Body of pancreas (tissue), 4 donors: ENCODE results near the gene CYB561A3. TPM values are rescaled to one million over a fixed set of nuclear protein-coding genes. Genes with fewer than 3 reads are reported as not detected.

Source experiments
- ATAC-seq: fragments of 150-250 bp; one replicate; pipeline ENCODE4 v1.9.1; 2016
- DNase-seq, 4 donors: peaks; one replicate each; pipeline ENCODE4 v3.0.0-alpha.2; 2019
- H3K27ac ChIP-seq, 4 donors: fragments of 200-600 bp; sonication (generic); 1 replicate in 3 of 4; 2 replicates in 1 of 4; pipeline versions ENCODE4 v1.5.1 to v1.6.1; 2016 to 2019; ENCODE audit warnings: mild to moderate bottlenecking in 1 of 4, mixed read lengths in 1 of 4, moderate library complexity in 1 of 4
- H3K27me3 ChIP-seq, 2 donors: fragments of 200-600 bp; sonication (generic); one replicate each; pipeline ENCODE4 v1.6.0; 2016; ENCODE audit warnings: mild to moderate bottlenecking in 1 of 2
- H3K36me3 ChIP-seq, 2 donors: fragments of 200-600 bp; sonication (generic); replicated peaks in 1 of 2; 2 replicates each; pipeline ENCODE4 v1.5.1; 2016; ENCODE audit warnings: low read depth in 2 of 2; ENCODE audit not compliant: insufficient read depth in 1 of 2
- H3K4me1 ChIP-seq: fragments of 200-600 bp; sonication (generic); one replicate; pipeline ENCODE4 v1.6.0; 2016
- H3K4me3 ChIP-seq, 2 donors: fragments of 200-600 bp; sonication (generic); 1 replicate in 1 of 2; 2 replicates in 1 of 2; pipeline ENCODE4 v1.5.1; 2016 to 2019
- H3K9me3 ChIP-seq, 3 donors: fragments of 200-600 bp; sonication (generic); 1 replicate in 2 of 3; 2 replicates in 1 of 3; pipeline ENCODE4 v1.5.1; 2016
- POLR2A ChIP-seq, 3 donors: fragments of 450-650 bp; IDR thresholded peaks; one replicate each; pipeline ENCODE4 v1.6.1; 2016; ENCODE audit warnings: antibody characterized with exemption in 3 of 3, mild to moderate bottlenecking in 2 of 3
- WGBS, 2 donors: methylation state at CpG; one replicate each; pipeline ENCODE4 v1.1.5; 2017; 5-methylcytosine and 5-hydroxymethylcytosine counted together
- intact Hi-C: fragments of 100-400 bp; cut with DNase I; formaldehyde crosslinking; loops from one replicate; pipeline ENCODE4 v1.15.1; 2023
- total RNA-seq, 2 donors: library from RNA; depleted of rRNA; stranded (reverse); fragments of >200 nt; gene quantifications; one replicate each; pipeline ENCODE4 v1.1.0, GENCODE V29; 2016
- TF ChIP-seq, protein P1 (sequence below), 7 experiments: fragments of 450-650 bp in 4 of 7; fragments of 200-600 bp in 3 of 7; sonication (generic) in 3 of 7; IDR thresholded peaks; one replicate each; pipeline ENCODE4 v1.5.1; 2016 to 2019; ENCODE audit warnings: antibody characterized with exemption in 7 of 7

CYB561A3 gene
- total RNA-seq, 2 donors from 2014 or later, result 26.5 to 31.3 TPM

DNA sequence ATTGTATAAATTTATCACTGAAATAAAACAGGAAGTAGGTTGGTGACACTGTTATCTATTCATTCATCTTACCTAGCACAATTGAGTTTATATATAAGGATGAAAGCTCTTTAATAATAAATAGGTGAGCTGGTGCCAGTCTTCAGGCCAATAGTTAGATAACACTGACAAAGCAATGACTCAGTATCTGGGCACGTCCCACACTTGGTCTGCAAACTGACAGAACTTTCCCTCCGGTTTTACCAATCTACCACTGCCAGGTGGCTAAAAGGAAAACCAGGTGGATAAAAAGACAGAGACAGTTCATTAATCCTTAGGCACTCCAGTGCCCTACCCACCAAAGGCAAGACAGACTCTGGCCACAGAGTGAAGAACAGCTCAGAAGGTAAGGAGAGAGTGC, 46.4 kb downstream of the CYB561A3 start:
- TF ChIP-seq, protein P1, sequence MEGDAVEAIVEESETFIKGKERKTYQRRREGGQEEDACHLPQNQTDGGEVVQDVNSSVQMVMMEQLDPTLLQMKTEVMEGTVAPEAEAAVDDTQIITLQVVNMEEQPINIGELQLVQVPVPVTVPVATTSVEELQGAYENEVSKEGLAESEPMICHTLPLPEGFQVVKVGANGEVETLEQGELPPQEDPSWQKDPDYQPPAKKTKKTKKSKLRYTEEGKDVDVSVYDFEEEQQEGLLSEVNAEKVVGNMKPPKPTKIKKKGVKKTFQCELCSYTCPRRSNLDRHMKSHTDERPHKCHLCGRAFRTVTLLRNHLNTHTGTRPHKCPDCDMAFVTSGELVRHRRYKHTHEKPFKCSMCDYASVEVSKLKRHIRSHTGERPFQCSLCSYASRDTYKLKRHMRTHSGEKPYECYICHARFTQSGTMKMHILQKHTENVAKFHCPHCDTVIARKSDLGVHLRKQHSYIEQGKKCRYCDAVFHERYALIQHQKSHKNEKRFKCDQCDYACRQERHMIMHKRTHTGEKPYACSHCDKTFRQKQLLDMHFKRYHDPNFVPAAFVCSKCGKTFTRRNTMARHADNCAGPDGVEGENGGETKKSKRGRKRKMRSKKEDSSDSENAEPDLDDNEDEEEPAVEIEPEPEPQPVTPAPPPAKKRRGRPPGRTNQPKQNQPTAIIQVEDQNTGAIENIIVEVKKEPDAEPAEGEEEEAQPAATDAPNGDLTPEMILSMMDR (IDR thresholded peaks at IDR 0.05), result no peak
- no peak for TF ChIP-seq POLR2A (IDR thresholded peaks at IDR 0.05)
- WGBS, 2 donors, result 31 to 51% methylated on average over 2 of the region's 2 CpGs
- DNase-seq (no peak), ATAC-seq (no peak)
- H3K4me1 ChIP-seq, result no peaks in the 10 kb centered on the region
- no peaks in the 10 kb centered on the region for H3K27me3 ChIP-seq
- intact Hi-C loops, result no loop called here
- H3K9me3 ChIP-seq, result no peaks in the 10 kb centered on the region
- no peak overlapping the region for H3K4me3 ChIP-seq
- peaks cover 28 to 47% of the 10 kb centered on the region in 2 donors for H3K36me3 ChIP-seq
- no peak overlapping the region for H3K27ac ChIP-seq

DNA sequence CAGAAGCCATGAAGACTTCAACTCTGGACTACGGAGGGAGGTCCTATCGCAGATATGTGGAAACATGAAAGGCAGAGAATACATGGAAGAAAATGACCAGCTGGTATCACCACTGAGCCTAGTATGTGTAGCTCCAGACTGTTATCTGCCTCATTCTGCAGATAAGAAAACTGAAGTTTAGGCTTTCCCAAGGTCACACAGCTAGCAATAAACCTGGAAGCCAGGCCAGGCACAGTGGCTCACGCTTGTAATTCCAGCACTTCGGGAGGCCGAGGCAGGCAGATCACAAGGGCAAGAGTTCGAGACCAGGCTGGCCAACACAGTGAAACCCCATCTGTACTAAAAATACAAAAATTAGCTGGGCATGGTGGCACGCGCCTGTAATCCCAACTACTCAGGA, 50.9 kb downstream of the CYB561A3 start:
- 57 to 73% methylated on average over 8 of the region's 8 CpGs for WGBS, 2 donors
- H3K4me1 ChIP-seq, result no peaks in the 10 kb centered on the region
- H3K27ac ChIP-seq, result no peak overlapping the region
- no peaks in the 10 kb centered on the region for H3K27me3 ChIP-seq
- intact Hi-C loops, result no loop called here
- DNase-seq, result no peak
- no peak for ATAC-seq
- TF ChIP-seq, protein P1 (IDR thresholded peaks at IDR 0.05), result no peak
- no peak for TF ChIP-seq POLR2A (IDR thresholded peaks at IDR 0.05)
- no peak overlapping the region for H3K4me3 ChIP-seq
- peaks cover 24 to 68% of the 10 kb centered on the region in 2 donors for H3K36me3 ChIP-seq
- H3K9me3 ChIP-seq, result no peaks in the 10 kb centered on the region

DNA sequence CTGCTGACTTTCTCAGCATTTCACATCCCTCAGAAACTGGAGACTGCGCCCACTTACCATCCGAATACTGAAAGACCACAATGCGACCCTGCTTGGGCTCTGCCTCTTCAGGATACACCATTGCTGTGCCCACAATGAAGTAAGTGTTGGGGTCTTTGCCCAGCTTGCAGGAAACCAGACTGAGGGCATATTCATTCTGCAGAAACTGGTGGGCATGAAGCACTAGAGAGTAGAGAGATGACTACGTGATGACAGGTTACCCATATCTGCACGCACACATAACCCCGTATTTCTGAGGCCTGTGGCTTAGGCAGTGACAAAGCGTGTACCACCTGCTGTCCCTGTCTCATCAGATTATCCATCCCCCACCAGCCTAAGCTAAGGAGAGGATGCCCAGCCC, 51.9 kb downstream of the CYB561A3 start:
- no peak for ATAC-seq

DNA sequence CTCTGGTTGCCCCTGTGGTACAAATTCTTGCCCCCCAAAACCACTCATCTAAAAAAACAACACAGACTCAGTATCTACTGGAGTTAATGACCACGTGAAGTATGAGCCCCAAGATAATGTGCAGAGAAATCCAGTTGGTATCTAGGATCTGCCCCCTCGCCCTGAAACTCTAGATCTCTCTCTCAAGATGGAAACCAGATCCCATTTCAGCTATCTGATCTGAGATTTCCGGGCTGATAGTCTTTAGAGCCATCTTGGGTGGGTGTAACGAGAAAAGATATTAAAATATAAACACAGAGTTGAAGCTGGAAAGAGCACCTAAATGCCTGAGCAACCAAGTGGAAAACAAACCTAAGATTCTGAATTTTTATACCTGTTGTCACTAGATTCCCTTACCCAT, 52.5 kb downstream of the CYB561A3 start:
- Histone ChIP-seq H3K27ac (no peak overlapping the region), H3K4me1 (no peaks in the 10 kb centered on the region), H3K36me3 (peaks cover 28 to 67% of the 10 kb centered on the region in 2 donors), H3K9me3 (no peaks in the 10 kb centered on the region), H3K27me3 (no peaks in the 10 kb centered on the region), H3K4me3 (no peak overlapping the region)
- DNase-seq (no peak), ATAC-seq (no peak)
- WGBS, 2 donors, result 91 to 92% methylated on average over 4 of the region's 4 CpGs
- intact Hi-C loops, result no loop called here
- TF ChIP-seq POLR2A (IDR thresholded peaks at IDR 0.05), result no peak
- TF ChIP-seq, protein P1 (IDR thresholded peaks at IDR 0.05), result no peak

More for the DNA sequence above, 51.9 kb downstream of the CYB561A3 start:
- Histone ChIP-seq H3K27ac (no peak overlapping the region), H3K27me3 (no peaks in the 10 kb centered on the region), H3K36me3 (peaks cover 28 to 71% of the 10 kb centered on the region in 2 donors), H3K4me1 (no peaks in the 10 kb centered on the region), H3K4me3 (no peak overlapping the region), H3K9me3 (no peaks in the 10 kb centered on the region)
- WGBS, 2 donors, result 93 to 96% methylated on average over 7 of the region's 7 CpGs
- DNase-seq, result no peak
- intact Hi-C loops, result no loop called here
- TF ChIP-seq, protein P1 (IDR thresholded peaks at IDR 0.05), result no peak

DNA sequence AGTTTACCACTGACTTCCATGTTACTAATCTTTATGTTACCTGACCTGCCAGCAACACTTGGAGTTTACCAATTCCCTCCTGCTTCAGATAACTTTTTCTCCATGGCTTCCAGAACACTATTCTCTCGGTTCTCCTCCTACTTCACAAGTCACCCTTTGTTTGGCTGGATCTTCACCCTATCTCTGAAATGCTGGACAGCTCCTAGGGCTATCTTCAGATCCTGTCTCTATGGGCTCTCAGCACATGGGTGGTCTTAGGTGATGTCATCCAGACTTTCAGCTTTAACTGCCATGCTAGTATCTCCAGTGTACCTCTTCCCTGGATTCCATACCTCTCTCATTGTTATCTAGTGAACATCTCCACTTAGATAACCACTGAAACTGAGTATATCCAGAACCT, 54.3 kb downstream of the CYB561A3 start:
- Histone ChIP-seq H3K27ac (no peak overlapping the region), H3K4me1 (no peaks in the 10 kb centered on the region), H3K4me3 (no peak overlapping the region), H3K36me3 (peaks cover 19 to 68% of the 10 kb centered on the region in 2 donors), H3K27me3 (no peaks in the 10 kb centered on the region), H3K9me3 (no peaks in the 10 kb centered on the region)
- DNase-seq (no peak), ATAC-seq (no peak)
- WGBS, 2 donors, result 80 to 100% methylated on average over 1 of the region's 1 CpG
- intact Hi-C loops, result no loop called here
- TF ChIP-seq, protein P1 (IDR thresholded peaks at IDR 0.05), result no peak
- TF ChIP-seq POLR2A (IDR thresholded peaks at IDR 0.05), result no peak
